Thyroid gland (tissue), 4 donors: Measurements from ENCODE around the gene LEMD3.

ENCODE experiments used
- CTCF ChIP-seq, 6 experiments: fragments of 200-600 bp in 3 of 6; fragments of 450-650 bp in 3 of 6; sonication (generic) in 3 of 6; IDR thresholded peaks; one replicate each; pipeline ENCODE4 v1.5.1; 2016 to 2019; ENCODE audit warnings: antibody characterized with exemption in 6 of 6, mild to moderate bottlenecking in 2 of 6, inconsistent platforms in 1 of 6, moderate library complexity in 1 of 6
- POLR2A ChIP-seq, 2 donors: fragments of 450-650 bp; IDR thresholded peaks; one replicate each; pipeline ENCODE4 v1.6.1; 2017; ENCODE audit warnings: antibody characterized with exemption in 2 of 2, mild to moderate bottlenecking in 2 of 2, moderate library complexity in 1 of 2

- TF ChIP-seq CTCF (IDR thresholded peaks at IDR 0.05) (no peak), POLR2A (IDR thresholded peaks at IDR 0.05) (no peak)
Observed at GRCh38 chr12:65171870-65172269, 2.5 kb downstream of the LEMD3 start.
